K562 (cell line): Measurements from ENCODE around the gene GOLPH3L. TPM values are rescaled to one million over a fixed set of nuclear protein-coding genes. Genes with fewer than 3 reads are reported as not detected.

Experiments
- ATAC-seq: fragments of 200-7000 bp; cut with Tn5 transposase; 3 replicates; pipeline ENCODE4 v1.9.1; 2020; ENCODE audit warnings: moderate library complexity
- BruUV-seq: library from RNA; stranded (reverse); fragments of 400-500 nt; replicated peaks from 2 replicates; lab custom pipeline; 2021; lab: Mats Ljungman, UMichigan
- CTCF ChIA-PET: fragments of 300-600 bp; formaldehyde crosslinking; extraction: SDS; loops from one replicate; lab custom pipeline; 2021; ENCODE audit warnings: low intra/inter-chr PET ratio; lab: Yijun Ruan, JAX
- POLR2A ChIA-PET: fragments of 300-600, 350-650 bp; sonication (Branson Sonifier 250); formaldehyde crosslinking; extraction: SDS; loops from one replicate; lab custom pipeline; 2021; ENCODE audit warnings: antibody characterized with exemption, inconsistent platforms; lab: Yijun Ruan, JAX
- DNase-seq, 4 experiments: peaks; one replicate each; pipeline versions ENCODE4 v3.0.0 to v3.0.0-alpha.2; 2011 to 2018; ENCODE audit warnings: low spot score in 3 of 4, mixed read lengths in 3 of 4; ENCODE audit errors: extremely low read depth in 1 of 4
- FAIRE-seq: peaks from 2 replicates; lab custom pipeline; 2011; peaks lifted over from hg19 to GRCh38; lab: Jason Lieb, UNC
- H2AFZ ChIP-seq: 2 replicates; pipeline ENCODE4 v1.6.0; 2011; ENCODE audit warnings: low read depth, low read length, control low read depth, inconsistent platforms
- H3K27ac ChIP-seq: fragments of 200-600 bp; 3 replicates; pipeline ENCODE4 v1.8.0; 2011; ENCODE audit warnings: low read depth, mild to moderate bottlenecking, control low read depth, inconsistent platforms, low read length, moderate library complexity, mixed read lengths; ENCODE audit errors: extremely low read depth
- H3K27me3 ChIP-seq, 2 experiments: fragments of 300-600 bp in 1 of 2; 2 replicates in 1 of 2; 3 replicates in 1 of 2; pipeline versions ENCODE4 v1.6.0 to v1.8.0; 2011; ENCODE audit warnings: inconsistent platforms in 2 of 2, low read length in 2 of 2, mild to moderate bottlenecking in 1 of 2, mixed read lengths in 1 of 2, moderate library complexity in 1 of 2; ENCODE audit not compliant: control insufficient read depth in 2 of 2, insufficient read depth in 2 of 2
- H3K36me3 ChIP-seq: fragments of 300-600 bp; 3 replicates; pipeline ENCODE4 v1.8.0; 2011; ENCODE audit warnings: mild to moderate bottlenecking, low read length, inconsistent platforms; ENCODE audit not compliant: control insufficient read depth, insufficient read depth
- H3K4me1 ChIP-seq, 2 experiments: fragments of 200-600 bp in 1 of 2; replicated peaks in 1 of 2; 2 replicates in 1 of 2; 3 replicates in 1 of 2; pipeline versions ENCODE4 v1.5.1 to v1.8.0; 2011; ENCODE audit warnings: inconsistent platforms in 2 of 2, low read length in 2 of 2, mild to moderate bottlenecking in 1 of 2, mixed read lengths in 1 of 2, moderate library complexity in 1 of 2; ENCODE audit not compliant: control insufficient read depth in 2 of 2, insufficient read depth in 2 of 2
- H3K4me2 ChIP-seq: 2 replicates; pipeline ENCODE4 v1.6.1; 2011; ENCODE audit warnings: low read length, control low read depth, inconsistent platforms, mixed read lengths; ENCODE audit not compliant: insufficient read depth
- H3K4me3 ChIP-seq: fragments of 200-600 bp; sonication (generic), shearing (Covaris generic); 2 replicates; pipeline ENCODE4 v1.5.1; 2016; ENCODE audit warnings: control low read depth, inconsistent platforms
- H3K79me2 ChIP-seq: fragments of 200-600 bp; 3 replicates; pipeline ENCODE4 v1.8.0; 2011; ENCODE audit warnings: low read length, inconsistent platforms; ENCODE audit not compliant: control insufficient read depth, insufficient read depth
- H3K9ac ChIP-seq, 2 experiments: 2 replicates each; pipeline versions ENCODE4 v1.6.0 to v1.6.1; 2011; ENCODE audit warnings: low read depth in 2 of 2, low read length in 2 of 2, control low read depth in 1 of 2, inconsistent platforms in 1 of 2, mild to moderate bottlenecking in 1 of 2, mixed read lengths in 1 of 2; ENCODE audit not compliant: insufficient read depth in 1 of 2
- H3K9me1 ChIP-seq: one replicate; pipeline ENCODE4 v1.6.0; 2011; ENCODE audit warnings: inconsistent platforms, mild to moderate bottlenecking, low read length, moderate library complexity; ENCODE audit not compliant: control insufficient read depth, insufficient read depth
- H3K9me3 ChIP-seq: replicated peaks from 2 replicates; pipeline ENCODE4 v1.5.1; 2011; ENCODE audit warnings: low read depth, low read length, inconsistent platforms; ENCODE audit not compliant: control insufficient read depth, insufficient read depth
- H4K20me1 ChIP-seq: replicated peaks from 2 replicates; pipeline ENCODE4 v1.6.1; 2011; ENCODE audit warnings: low read length, inconsistent platforms, mixed read lengths; ENCODE audit not compliant: control insufficient read depth, insufficient read depth
- ZBTB33 ChIP-seq: sonication (generic); formaldehyde crosslinking; IDR thresholded peaks from 2 replicates; pipeline ENCODE4 v1.8.1; 2023; ENCODE audit warnings: mild to moderate bottlenecking, missing genetic modification reagents
- ZNF764 ChIP-seq: fragments of 250-450 bp; sonication (Bioruptor Pico); IDR thresholded peaks from 2 replicates; pipeline ENCODE4 v1.4.0; 2020; ENCODE audit warnings: low read depth, mild to moderate bottlenecking, moderate library complexity
- WGBS: fragments of 100-300 bp; shearing (Covaris generic); methylation state at CpG from one replicate; pipeline ENCODE4 v1.1.6; 2016; ENCODE audit warnings: low coverage, mixed read lengths; ENCODE audit not compliant: insufficient coverage; ENCODE audit errors: missing lambda C conversion rate; 5-methylcytosine and 5-hydroxymethylcytosine counted together
- in situ Hi-C: fragments of 300-500 bp; cut with MboI; formaldehyde crosslinking; loops from 4 replicates; pipeline ENCODE4 v1.15.0; 2018; ENCODE audit warnings: inconsistent platforms, mixed read lengths
- intact Hi-C: fragments of 100-400 bp; cut with micrococcal nuclease; formaldehyde crosslinking; loops from 2 replicates; pipeline ENCODE4 v1.14.2; 2022
- polyA plus RNA-seq, 8 experiments: library from polyadenylated mRNA; depleted of rRNA in 4 of 8; stranded (reverse) in 5 of 8; unstranded in 3 of 8; fragments of >200 nt; fragmentation: Nextera tagmentation in 2 of 8; fragmentation: Illumina TruSeq in 1 of 8; extraction: Ambion mirVana in 2 of 8; extraction: Trizol in 1 of 8; gene quantifications; 2 replicates each; pipeline versions ENCODE4 v1.2.1 to v1.2.3, GENCODE V29; 2011 to 2014; ENCODE audit warnings: inconsistent platforms in 1 of 8, missing spikeins in 1 of 8
- total RNA-seq, 7 experiments: library from RNA; depleted of rRNA in 6 of 7; stranded (reverse); fragments of >200 nt in 6 of 7; fragmentation: Illumina TruSeq in 2 of 7; extraction: Trizol in 2 of 7; gene quantifications; 2 replicates each; pipeline versions ENCODE4 v1.2.1 to v1.2.3, GENCODE V29; 2011 to 2021; ENCODE audit warnings: low replicate concordance in 1 of 7

The GOLPH3L gene
- total and polyA plus RNA-seq, 9 of the 15 experiments (the other 6 are each of a cell fraction or from before 2014, with no cell fraction given): 8.1 to 42.1 (median 21.6) TPM

- intact Hi-C loops (no loop called here), in situ Hi-C loops (no loop called here)
- Histone ChIP-seq H3K9ac (no peak overlapping the region), H3K4me3 (no peak overlapping the region), H3K9me1 (no peaks in the 10 kb centered on the region), H3K27ac (no peak overlapping the region), H3K4me1 (no peaks in the 10 kb centered on the region), H2AFZ (no peak overlapping the region), H3K4me2 (no peak overlapping the region), H3K79me2 (no peaks in the 10 kb centered on the region), H3K9me3 (peaks cover 3% of the 10 kb centered on the region; the same call in 1 of the 2 replicates), H4K20me1 (no peaks in the 10 kb centered on the region), H3K36me3 (no peaks in the 10 kb centered on the region), H3K27me3 (no peaks in the 10 kb centered on the region)
- TF ChIP-seq ZBTB33 (CRISPR knock-in tag): peak; percentile 81
- no peak for TF ChIP-seq ZNF764
- ATAC-seq (no peak), DNase-seq (no peak), FAIRE-seq (no peak)
- POLR2A ChIA-PET: no interaction called here
- no TSS peak for BruUV-seq
- WGBS: 94% methylated on average over 18 of the region's 21 CpGs
- CTCF ChIA-PET: no interaction called here
Observed at GRCh38 chr1:150720098-150720497, 23.1 kb upstream of the GOLPH3L start.
